GM18519 (cell line): Measurements from ENCODE around the gene RALGDS.
"Not testable (repeated sequence)": the region's sequence is repeated elsewhere in the genome, so short reads cannot be mapped to it uniquely, and the experiment has no call there.

Source experiments
- ATAC-seq: cut with Tn5 transposase; IDR thresholded peaks from one replicate; pipeline ENCODE4 v1.9.1; 2021; ENCODE audit warnings: mild to moderate bottlenecking, moderate library complexity; ENCODE audit not compliant: unreplicated experiment, low FRiP score

Gene RALGDS

DNA sequence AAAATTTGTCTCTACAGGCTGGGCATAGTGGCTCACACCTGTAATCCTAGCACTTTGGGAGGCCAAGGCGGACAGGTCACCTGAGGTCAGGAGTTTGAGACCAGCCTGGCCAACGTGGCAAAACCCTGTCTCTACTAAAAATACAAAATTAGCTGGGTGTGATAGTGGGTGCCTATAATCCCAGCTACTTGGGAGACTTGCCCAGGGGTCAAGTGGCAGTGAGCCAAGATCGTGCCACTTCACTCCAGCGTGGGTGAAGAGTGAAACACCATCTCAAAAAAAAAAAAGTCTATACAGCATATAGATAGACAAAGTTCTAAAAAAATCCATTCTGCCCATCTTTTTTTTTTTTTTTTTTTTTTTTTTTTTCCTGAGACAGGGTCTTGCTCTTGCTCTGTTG lies 26.7 kb downstream of the RALGDS start:
- not testable (repeated sequence) for ATAC-seq

DNA sequence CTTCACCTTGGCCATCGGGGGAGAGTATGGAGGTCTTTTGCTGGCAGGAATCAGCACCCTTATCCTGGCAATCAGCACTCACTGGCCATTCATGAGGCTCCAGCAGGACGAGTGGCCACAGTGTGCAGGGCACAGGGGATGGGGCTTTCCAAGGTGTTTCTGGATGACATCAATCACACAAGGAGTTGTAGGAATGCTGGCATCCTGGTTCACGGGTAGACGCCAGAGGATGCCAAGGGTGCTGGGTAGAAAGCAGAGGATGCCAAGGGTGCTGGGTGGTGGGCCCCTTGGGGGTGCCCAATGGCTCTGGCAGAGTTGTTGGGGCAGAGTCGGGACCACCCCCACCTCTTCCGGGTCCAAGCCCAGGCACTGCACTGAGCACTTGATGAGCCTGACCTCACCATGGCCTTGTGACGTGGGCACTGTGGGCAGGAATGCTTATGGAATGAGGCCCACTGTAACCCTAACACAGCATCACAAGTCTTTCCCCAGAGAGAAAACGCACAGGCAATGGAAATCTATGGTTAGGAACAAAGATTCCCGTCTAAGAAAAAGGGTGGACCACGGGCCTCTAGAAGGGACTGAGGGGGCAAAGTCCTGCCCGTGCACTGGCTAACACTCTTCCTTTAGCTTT lies 30.2 kb downstream of the RALGDS start:
- no peak for ATAC-seq

DNA sequence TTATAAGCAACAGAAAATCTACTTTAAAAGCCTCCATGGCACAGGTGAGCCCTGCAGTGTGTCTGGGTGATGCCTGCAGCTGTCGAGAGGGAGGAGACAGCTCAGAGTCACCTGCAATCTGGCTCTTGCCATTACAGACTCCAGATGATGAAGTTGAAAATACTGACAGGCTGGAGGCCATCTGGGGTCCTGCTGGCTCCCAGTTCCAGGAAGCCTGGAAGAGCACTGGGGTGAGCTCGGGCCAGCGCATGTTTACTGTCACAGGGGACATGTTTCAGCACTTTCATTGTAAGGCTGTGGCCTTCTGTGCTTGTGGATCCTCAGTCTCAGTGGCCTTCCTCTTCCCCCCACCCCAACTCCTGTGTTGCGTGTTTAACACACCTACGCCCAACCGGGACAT lies 30.9 kb downstream of the RALGDS start:
- ATAC-seq: no peak

DNA sequence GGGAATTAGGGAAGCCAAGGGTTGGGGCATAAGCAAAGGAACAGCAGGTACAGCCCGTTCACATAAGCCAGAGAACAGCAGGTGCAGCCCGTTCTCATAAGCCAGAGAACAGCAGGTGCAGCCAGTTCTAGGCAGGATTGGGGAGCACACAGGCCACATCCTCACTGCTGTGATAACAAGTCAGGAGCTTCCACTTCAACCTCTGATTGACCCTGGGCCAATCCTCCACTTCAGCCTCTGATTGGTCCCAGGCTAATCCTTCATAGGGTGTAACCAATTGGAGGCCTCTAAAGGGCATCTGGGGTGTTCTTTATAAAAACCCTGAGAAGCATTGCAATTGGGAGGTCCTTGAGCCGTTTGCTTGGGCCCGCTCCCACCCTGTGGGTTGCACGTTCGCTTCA lies 31.8 kb downstream of the RALGDS start:
- no peak for ATAC-seq

DNA sequence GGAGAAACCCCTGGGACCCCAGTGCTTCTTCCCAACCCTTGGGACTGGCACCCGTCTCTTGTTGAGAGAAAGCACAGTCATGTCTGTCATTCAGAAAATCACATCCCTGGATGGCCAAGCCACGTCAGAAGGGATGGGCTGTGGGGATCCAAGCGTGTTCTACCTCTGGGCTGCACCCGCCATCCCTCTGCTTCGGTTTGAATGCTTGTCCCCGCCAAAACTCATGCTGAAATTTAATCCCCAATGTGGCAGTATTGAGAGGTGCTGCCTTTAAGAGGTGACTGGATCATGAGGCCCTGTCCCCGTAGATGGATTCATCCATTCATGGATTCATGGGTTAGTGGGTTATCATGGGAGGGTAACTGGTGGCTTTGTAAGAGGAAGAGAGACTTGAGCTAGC lies 32.3 kb downstream of the RALGDS start:
- no peak for ATAC-seq

DNA sequence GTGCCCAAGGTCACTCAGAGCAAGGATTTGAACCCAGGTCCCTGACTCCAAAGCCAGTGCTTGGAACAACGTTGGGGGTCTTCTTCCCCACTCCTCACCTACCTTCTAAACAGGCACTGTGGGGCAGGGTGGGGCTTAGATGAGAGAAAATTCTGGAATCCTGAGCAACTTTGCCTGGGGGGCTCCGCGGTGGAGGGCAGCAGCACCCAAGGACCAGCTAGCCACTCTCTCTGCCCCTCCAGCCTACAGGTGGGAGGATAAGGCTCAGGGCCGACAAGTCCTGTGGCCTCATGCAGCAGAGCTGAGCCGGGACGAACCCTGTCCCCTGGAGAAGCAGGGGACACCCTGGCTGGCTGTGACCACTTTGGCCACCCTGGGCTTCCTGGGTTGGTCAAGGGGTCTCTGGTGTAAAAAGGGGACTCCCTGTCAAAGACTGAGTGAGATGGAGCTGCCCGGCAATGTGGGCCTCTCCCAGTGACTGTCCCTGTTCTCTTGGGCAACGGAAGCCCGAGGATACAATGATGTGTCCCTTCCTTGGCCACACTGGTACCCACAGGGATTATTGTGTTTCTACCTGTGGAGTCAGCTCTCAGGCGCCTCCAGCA lies 32.8 kb downstream of the RALGDS start:
- ATAC-seq: no peak

DNA sequence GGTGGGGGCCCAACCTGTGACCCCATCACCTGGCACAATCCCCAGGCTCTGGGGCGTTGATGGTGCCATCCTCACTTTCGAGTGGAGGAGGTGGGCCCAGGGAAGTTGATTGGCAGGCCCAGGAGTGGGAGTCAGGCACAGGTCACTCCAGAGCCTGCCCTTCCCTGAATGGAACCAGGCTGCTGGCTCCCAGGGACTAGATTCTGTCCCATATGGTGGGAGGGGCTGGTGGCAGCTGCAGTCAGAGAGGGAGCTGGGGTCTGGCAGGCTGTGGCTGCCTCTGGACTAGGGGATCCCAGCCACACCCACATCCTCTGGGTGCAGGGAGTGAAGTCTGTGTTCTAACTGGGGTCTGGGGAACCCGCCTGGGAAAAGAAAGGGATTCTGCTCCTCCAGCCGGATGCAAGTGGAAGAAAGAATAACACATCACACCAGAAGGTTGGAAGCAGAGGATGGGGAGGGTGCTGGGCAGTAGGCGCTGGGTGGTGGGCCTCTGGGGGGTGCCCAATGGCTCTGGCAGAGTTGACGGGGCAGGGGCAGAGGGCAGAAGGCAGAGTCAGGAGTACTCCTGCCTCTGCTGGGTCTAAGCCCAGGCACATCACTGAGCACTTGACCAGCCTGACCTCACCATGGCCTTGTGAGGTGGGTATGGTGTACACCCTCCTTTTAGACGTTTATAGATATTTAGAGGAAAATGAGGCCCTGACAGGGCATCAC lies 33.5 kb downstream of the RALGDS start:
- ATAC-seq: no peak

DNA sequence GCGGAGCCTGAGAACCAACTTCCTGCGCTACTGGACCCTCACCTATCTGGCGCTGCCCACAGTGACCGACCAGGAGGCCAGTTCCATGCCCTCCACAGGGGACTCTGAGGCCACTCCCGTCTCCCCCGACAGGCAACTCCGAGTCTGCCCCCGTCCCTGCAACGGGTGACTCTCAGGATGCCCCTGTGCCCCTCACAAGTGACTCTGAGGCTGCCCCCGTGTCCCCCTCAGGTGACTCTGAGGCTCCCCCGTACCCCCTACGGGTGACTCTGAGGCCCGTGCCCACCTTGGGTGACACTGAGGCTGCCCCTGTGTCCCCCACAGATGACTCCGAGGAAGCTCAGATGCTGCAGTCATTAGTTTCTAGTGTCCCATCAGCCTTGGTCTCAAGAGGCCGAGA lies 34.1 kb downstream of the RALGDS start:
- no peak for ATAC-seq

DNA sequence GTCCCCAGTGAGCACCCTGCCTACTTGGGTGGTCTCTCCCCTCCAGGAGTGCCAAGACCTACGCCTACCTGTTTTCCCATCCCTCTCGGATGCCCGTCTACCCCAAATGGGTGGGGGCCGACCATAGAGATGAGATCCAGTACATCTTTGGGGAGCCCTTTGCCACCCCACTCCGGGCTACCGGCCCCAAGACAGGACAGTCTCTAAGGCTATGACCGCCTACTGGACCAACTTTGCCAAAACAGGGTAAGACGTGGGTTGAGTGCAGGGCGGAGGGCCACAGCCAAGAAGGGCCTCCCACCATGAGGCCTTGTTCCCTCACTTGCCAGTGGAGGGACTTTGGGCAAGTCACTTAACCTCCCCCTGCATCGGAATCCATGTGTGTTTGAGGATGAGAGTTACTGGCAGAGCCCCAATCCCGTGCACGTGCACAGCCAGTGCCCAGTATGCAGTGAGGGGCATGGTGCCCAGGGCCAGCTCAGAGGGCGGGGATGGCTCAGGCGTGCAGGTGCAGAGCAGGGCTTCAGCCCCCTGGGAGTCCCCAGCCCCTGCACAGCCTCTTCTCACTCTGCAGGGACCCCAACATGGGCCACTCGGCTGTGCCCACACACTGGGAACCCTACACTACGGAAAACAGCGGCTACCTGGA lies 34.7 kb downstream of the RALGDS start:
- ATAC-seq: not testable (repeated sequence)

DNA sequence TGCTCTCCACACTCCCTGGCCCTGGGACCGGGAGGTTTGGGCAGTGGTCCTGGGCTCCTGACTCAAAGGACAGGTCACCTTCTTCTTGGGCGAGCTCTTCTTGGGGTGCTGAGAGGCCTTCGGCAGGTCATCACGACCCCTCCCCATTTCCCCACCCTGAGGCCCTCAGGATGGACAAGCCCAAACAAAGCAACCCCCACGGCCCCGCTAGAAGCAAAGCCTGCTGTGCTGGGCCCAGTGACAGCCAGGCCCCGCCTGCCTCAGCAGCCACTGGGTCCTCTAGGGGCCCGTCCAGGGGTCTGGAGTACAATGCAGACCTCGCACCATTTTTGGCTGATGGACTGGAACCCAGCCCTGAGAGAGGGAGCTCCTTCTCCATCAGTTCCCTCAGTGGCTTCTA lies 37.4 kb downstream of the RALGDS start:
- not testable (repeated sequence) for ATAC-seq

DNA sequence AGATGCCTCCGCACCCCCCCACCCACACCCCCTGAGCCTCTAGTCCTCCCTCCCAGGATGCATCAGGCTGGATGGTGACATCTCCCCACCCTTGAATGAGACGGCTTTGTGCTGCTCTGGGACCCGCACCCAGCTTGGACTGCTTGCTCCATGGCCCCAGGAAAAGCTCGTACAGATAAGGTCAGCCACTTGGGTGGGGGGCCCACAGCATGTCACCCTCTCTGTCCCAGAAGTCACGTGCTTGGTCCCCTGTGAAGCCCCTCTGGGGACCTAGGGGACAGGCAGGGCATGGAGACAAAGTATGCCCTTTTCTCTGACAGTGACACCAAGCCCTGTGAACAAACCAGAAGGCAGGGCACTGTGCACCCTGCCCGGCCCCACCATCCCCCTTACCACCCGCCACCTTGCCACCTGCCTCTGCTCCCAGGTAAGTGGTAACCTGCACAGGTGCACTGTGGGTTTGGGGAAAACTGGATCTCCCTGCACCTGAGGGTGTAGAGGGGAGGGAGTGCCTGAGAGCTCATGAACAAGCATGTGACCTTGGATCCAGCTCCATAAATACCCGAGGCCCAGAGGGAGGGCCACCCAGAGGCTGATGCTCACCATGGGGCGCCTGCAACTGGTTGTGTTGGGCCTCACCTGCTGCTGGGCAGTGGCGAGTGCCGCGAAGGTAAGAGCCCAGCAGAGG lies 38.9 kb downstream of the RALGDS start:
- ATAC-seq: not testable (repeated sequence)

DNA sequence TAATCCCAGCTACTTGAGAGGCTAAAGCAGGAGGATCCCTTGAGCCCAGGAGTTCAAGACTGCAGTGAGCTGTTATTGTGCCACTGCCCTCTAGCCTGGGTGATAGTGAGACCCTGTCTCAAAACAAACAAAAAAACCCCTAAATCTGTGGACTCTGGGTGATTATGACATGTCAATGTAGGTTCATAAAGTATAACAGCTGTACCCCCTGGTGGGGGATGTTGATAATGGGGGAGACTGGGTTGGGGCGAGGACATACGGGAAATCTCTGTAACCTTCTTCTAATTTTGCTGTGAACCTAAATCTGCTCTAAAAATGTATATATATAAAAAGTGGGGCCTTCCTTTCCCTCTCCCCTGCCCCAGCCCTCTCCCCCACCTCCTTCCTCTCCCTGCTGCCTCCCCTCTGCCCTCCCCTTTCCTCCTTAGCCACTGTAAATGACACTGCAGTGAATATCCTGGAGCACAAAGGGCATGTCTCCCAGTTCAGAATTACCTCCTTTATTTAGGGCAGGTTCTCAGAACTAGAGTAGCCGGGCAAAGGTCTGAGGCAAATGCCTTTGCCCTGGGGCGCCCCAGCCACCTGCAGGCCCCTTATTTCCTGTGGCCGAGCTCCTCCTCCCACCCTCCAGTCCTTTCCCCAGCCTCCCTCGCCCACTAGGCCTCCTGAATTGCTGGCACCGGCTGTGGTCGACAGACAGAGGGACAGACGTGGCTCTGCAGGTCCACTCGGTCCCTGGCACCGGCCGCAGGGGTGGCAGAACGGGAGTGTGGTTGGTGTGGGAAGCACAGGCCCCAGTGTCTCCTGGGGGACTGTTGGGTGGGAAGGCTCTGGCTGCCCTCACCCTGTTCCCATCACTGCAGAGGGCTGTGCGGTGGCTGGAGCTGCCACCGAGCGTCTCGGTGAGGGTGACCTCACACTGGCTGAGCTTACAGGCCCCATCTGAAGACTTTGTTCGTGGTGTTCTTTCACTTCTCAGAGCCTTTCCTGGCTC lies 40.0 kb downstream of the RALGDS start:
- ATAC-seq: not testable (repeated sequence)

DNA sequence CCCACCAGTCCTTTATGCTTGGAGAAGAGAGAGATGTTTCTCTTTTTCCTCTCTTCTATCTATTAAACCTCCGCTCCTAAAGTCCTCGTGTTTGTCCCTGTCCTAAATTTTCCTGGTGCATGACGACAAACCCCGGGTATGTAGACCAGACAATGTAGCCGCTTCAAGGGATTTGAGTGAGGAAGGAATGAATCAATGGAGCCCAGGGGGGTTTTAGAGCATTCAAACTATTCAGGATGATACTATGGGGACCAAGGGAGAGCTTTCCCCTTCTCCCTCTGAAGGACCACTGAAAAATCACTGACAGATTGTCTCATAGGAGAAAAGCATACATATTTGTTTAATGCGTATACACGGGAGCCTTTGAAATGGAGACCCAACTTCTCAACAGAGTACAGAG lies 40.9 kb downstream of the RALGDS start:
- no peak for ATAC-seq

DNA sequence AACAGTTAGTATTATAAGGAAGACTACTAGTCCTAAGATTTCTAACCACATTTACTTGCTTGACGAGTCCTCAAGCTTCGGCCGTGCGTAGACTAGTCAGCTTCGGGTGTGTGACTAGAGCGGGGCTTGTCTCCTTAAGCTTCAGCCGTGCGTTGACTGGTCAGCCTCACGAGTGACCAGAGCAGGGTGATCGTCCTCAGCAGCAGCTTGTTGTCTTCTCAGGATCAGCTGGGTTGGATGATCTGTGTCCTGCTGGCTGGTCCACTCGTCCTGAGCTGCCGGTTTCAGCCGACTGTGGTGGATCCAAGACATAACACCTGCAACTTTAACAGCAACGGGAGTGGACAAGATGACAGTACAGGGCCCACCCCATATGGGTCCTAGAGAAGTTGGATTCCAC lies 42.6 kb downstream of the RALGDS start:
- ATAC-seq: no peak

DNA sequence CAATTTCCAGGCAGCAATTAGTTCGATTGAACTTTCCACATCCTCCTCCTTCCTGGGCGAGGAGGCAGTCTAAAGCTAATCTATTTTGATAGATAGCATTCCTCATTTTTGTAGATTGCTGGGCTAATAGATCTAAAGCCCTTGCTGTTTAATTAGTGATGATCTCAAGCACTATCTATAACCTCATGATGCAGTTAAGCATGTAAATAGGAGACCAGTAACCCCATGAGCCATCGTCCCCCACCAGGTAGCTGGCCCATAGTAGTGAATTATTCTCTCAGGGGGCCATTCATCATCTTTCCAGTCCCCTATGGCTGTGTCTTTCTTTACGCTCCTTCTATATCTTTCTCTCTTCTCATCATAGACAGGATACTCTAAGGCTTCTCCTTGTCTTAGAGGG lies 44.3 kb downstream of the RALGDS start:
- no peak for ATAC-seq

DNA sequence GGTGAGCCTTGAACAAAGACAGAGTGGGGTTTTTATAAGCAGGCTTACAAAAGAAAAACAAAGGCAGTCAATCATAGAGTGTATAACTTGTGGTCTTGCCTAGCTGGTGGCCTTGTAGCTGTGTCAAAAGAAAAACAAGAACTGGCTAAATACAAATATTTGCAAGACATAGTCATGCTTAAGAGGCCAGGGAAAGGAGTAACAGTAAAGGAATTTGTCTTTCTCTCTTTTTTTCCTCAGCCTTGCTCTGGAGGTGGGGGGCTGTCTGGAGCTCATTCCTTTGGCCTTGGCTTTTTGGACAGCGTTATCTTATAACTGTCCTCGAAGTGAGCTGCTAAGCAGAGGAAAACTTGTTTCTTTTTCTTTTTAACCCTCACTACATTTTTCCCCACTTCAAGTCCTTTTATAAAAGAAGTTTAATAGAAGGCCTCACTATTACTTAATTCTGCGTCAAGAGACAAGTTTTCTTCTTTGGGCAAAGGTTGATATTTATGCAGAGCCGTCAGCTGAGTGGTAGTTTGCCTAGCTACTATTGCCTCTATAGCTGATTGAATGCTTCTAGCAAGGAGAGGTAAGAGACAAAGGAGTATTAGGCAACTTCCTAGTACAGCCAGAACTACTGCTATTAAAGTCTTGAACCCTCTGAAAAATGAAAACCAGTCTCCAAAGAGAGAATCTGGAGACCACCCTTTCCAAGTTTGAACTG lies 45.0 kb downstream of the RALGDS start:
- ATAC-seq: no peak

DNA sequence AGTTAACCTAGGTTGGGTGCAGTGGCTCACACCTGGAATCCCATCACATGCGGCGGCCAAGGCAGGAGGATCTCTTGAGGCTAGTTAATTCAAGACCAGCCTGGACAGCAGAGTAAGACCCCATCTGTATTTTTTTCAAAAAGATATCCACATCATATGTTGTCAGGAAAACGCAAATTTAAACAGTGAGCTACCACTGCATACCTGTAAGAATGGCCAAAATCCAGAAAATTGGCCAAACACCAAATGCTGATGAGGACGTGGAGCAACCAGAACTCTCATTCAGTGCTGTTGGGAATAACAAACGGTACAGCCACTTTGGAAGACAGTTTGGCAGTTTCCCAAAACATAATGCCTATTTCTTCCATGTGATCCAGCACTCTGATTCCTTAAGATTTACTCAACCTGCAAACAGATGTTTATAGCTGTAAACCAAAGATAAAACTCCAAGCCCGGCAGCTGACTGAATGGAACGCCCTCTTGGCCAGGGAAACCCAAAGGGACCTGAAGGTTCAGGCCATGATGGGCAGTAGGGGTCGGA lies 46.9 kb downstream of the RALGDS start:
- no peak for ATAC-seq

DNA sequence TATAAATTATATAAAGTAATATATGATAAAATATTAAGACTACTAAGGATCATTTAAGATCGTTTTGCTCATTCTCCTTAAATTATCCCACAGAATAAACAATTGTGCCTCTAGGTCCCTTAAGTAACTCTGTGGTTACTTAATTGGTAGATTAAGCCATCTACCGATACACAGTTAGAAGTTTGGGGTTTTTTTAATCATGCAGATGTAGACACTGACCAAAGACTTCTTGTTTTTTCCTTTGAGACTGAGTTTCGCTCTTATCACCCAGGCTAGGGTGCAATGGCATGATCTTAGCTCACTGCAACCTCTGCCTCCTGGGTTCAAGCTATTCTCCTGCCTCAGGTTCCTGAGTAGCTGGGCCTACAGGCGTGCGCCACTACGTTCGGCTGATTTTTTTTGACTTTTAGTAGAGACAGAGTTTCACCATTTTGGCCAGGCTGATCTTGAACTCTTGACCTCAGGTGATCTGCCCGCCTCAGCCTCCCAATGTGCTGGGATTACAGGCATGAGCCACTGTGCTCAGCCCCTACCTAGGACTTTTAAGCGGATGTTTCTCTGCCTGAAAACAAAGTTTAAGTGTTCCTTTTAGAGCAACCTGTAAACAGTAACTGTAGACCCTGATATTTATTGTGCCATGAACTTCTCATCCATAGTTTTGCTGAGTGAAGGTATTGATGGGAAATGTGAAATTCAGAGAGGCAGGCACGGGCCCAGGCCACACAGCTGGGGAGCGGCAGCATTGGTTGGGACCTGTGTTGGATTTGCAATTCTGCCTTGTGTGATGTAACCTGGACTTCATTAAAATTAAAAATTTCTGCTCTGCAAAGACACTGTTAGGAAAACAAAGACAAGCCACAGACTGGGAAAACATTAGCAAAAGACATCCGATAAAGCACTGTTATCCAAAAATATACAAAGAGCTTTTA lies 47.7 kb downstream of the RALGDS start:
- no peak for ATAC-seq
